ENCODE measurements around the gene CLDN14. TPM values are rescaled to one million over a fixed set of nuclear protein-coding genes. Genes with fewer than 3 reads are reported as not detected.

The CLDN14 gene
- total and polyA plus RNA-seq, 4 donors = 0.08 to 0.49 (median 0.15) TPM; not detected in 1

DNA sequence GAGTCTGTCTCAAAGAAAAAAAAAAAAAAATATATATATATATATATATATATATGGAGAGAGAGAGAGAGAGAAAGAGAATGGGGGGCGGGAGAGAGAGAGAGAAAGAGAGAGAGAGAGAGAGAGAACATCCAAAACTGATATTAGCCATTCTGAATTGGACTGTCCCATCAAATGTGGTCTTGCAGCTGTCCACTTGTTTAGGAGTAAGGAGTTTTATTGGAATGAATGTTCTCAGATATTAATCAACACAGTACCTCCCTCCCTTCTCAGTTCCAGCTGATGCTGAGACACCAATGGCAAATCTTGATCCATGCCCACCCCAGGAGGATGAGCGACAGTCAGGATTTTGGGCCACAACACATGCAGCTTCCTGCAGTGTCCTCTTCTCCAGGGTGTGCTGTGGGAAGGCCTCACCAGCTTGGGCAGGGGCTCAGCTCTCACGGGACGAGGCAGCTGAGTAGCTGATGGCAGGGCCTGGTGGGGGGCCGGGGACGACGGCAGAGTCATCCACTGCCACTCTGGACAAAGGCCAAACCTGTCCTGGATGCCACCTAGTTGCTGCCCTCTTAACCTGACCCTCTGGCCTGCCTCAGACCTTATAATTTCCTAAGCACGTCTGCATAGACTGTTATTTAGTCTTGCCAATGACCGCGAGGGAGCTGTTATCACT lies 9.3 kb upstream of the CLDN14 start:
- DNase-seq = no peak
- no peak for TF ChIP-seq CTCF (IDR thresholded peaks at IDR 0.05; ENCODE audit: control extremely low read depth, extremely low read depth)
- Histone ChIP-seq H3K9me3 (ENCODE audit: control insufficient read depth in 4 of 4, insufficient read depth in 3 of 4, low read length in 3 of 4) (no peaks in the 10 kb centered on the region), H3K4me1 (ENCODE audit: control insufficient read depth in 5 of 5, insufficient read depth in 5 of 5, low read length in 5 of 5) (no peaks in the 10 kb centered on the region), H3K4me3 (no peak overlapping the region), H3K27ac (ENCODE audit: low read depth in 1 of 2, low read length in 1 of 2) (no peak overlapping the region), H3K36me3 (ENCODE audit: control insufficient read depth in 4 of 4, insufficient read depth in 4 of 4, low read length in 4 of 4) (no peaks in the 10 kb centered on the region), H3K27me3 (ENCODE audit: control insufficient read depth in 3 of 3, insufficient read depth in 3 of 3, low read length in 2 of 3) (no peaks in the 10 kb centered on the region), H3K9ac (ENCODE audit: insufficient read depth in 1 of 2, low read length in 2 of 2) (no peak overlapping the region)
- WGBS, 2 donors = 77 to 82% methylated on average over 10 of the region's 10 CpGs
- ATAC-seq (ENCODE audit: insufficient read depth, low FRiP score) = no peak

DNA sequence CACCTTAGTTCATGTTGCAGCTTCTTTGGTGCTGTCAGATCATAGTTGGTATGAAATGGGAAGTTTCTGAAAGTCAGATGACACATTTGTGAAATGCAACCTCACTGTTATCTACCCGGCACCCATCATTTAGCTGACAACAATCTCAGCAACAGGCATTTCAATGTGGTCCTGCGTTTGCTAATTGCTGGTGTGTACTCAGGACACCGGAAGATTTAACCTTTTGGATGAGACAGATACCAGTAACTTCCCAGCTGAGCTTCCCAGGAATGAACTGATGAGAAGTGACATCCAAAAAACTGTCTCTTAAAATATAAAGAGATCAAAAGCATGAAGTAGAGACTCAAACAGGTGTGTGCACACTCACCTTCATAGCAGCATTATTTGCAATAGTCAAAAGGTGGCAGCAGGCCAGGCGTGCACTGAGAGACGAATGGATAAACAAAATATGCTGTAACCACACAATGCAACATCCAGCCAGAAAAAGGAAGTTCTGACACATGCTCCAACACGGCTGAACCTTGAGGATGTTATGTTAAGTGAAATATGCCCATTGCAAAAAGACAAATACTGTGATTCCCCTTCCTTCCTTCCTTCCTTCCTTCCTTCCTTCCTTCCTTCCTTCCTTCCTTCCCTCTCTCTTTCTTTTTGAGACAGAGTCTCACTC lies 7.9 kb upstream of the CLDN14 start:
- no peak overlapping the region for H3K4me3 ChIP-seq
- DNase-seq (peak in 2 of 3 donors; percentile 9 to 54), ATAC-seq (ENCODE audit: insufficient read depth, low FRiP score) (no peak)
- no peaks in the 10 kb centered on the region for H3K27me3 ChIP-seq (ENCODE audit: control insufficient read depth in 3 of 3, insufficient read depth in 3 of 3, low read length in 2 of 3)
- no peak overlapping the region for H3K9ac ChIP-seq (ENCODE audit: insufficient read depth in 1 of 2, low read length in 2 of 2)
- no peaks in the 10 kb centered on the region for H3K9me3 ChIP-seq (ENCODE audit: control insufficient read depth in 4 of 4, insufficient read depth in 3 of 4, low read length in 3 of 4)
- WGBS, 2 donors = 27 to 39% methylated on average over 6 of the region's 6 CpGs
- TF ChIP-seq CTCF (IDR thresholded peaks at IDR 0.05; ENCODE audit: control extremely low read depth, extremely low read depth) = no peak
- H3K36me3 ChIP-seq (ENCODE audit: control insufficient read depth in 4 of 4, insufficient read depth in 4 of 4, low read length in 4 of 4) = no peaks in the 10 kb centered on the region
- H3K27ac ChIP-seq (ENCODE audit: low read depth in 1 of 2, low read length in 1 of 2) = no peak overlapping the region
- no peaks in the 10 kb centered on the region for H3K4me1 ChIP-seq (ENCODE audit: control insufficient read depth in 5 of 5, insufficient read depth in 5 of 5, low read length in 5 of 5)

GRCh38 chr21:36486246-36486645 lies 6.3 kb upstream of the CLDN14 start:
- DNase-seq = no peak
- H3K36me3 ChIP-seq (ENCODE audit: control insufficient read depth in 4 of 4, insufficient read depth in 4 of 4, low read length in 4 of 4) = no peaks in the 10 kb centered on the region
- H3K4me1 ChIP-seq (ENCODE audit: control insufficient read depth in 5 of 5, insufficient read depth in 5 of 5, low read length in 5 of 5) = peaks cover 0 to 7% (median 0%) of the 10 kb centered on the region in 5 donors
- WGBS, 2 donors = 89 to 92% methylated on average over 9 of the region's 9 CpGs
- H3K4me3 ChIP-seq = no peak overlapping the region
- H3K27me3 ChIP-seq (ENCODE audit: control insufficient read depth in 3 of 3, insufficient read depth in 3 of 3, low read length in 2 of 3) = no peaks in the 10 kb centered on the region
- TF ChIP-seq CTCF (IDR thresholded peaks at IDR 0.05; ENCODE audit: control extremely low read depth, extremely low read depth) = no peak
- H3K9ac ChIP-seq (ENCODE audit: insufficient read depth in 1 of 2, low read length in 2 of 2) = no peak overlapping the region
- H3K27ac ChIP-seq (ENCODE audit: low read depth in 1 of 2, low read length in 1 of 2) = no peak overlapping the region
- no peaks in the 10 kb centered on the region for H3K9me3 ChIP-seq (ENCODE audit: control insufficient read depth in 4 of 4, insufficient read depth in 3 of 4, low read length in 3 of 4)
- no peak for ATAC-seq (ENCODE audit: insufficient read depth, low FRiP score)

All from lung (tissue), 12 donors.